Stimulated activated CD8-positive, alpha-beta memory T cell treated with anti-CD3 and anti-CD28 coated beads, Interleukin-7, amount 100 ng/mL, for 48 hours (primary cell): ENCODE measurements around the gene IQCN.

Source experiments
- DNase-seq, 2 donors: peaks; one replicate each; pipeline ENCODE4 v3.0.0-alpha.2; 2020; ENCODE audit warnings: low read depth in 1 of 2; ENCODE audit errors: extremely low read depth in 1 of 2

The IQCN gene

GRCh38 chr19:18274219-18274780, at the start of gene IQCN:
Gene IQCN, minus strand, starts transcription at chr19:18274452. Its CDS starts 4,974 bp downstream, at chr19:18269478.
- DNase-seq: no peak

GRCh38 chr19:18322759-18323460, 48.7 kb upstream of the IQCN start, which contains the start of gene LSM4:
Gene LSM4, minus strand, starts transcription at chr19:18323076. Its CDS starts 56 bp downstream, at chr19:18323020.
- peak; percentile 99 for DNase-seq

- DNase-seq: peak in 1 of 2 donors; percentile 41
Observed at GRCh38 chr19:18322318-18322758, 48.1 kb upstream of the IQCN start.

GRCh38 chr19:18321734-18322102, 47.5 kb upstream of the IQCN start:
- peak in 1 of 2 donors; percentile 34 for DNase-seq

- DNase-seq: no peak
Observed at GRCh38 chr19:18320865-18321733, 46.8 kb upstream of the IQCN start.

GRCh38 chr19:18319591-18320135, 45.4 kb upstream of the IQCN start:
- DNase-seq: no peak

GRCh38 chr19:18317961-18318800, 43.9 kb upstream of the IQCN start:
- DNase-seq: peak in 1 of 2 donors; percentile 34

GRCh38 chr19:18313398-18313797, 39.1 kb upstream of the IQCN start:
- DNase-seq: no peak

GRCh38 chr19:18312092-18312534, 37.9 kb upstream of the IQCN start:
- no peak for DNase-seq

GRCh38 chr19:18311502-18312091, 37.3 kb upstream of the IQCN start:
- DNase-seq: no peak

- no peak for DNase-seq
Observed at GRCh38 chr19:18310966-18311365, 36.7 kb upstream of the IQCN start.

- no peak for DNase-seq
Observed at GRCh38 chr19:18310118-18310909, 36.1 kb upstream of the IQCN start.

GRCh38 chr19:18309525-18310064, 35.3 kb upstream of the IQCN start:
- no peak for DNase-seq

- no peak for DNase-seq
Observed at GRCh38 chr19:18308948-18309325, 34.7 kb upstream of the IQCN start.

- no peak for DNase-seq
Observed at GRCh38 chr19:18308051-18308947, 34.0 kb upstream of the IQCN start.

- DNase-seq: no peak
Observed at GRCh38 chr19:18307271-18307681, 33.0 kb upstream of the IQCN start.

GRCh38 chr19:18306888-18307260, 32.6 kb upstream of the IQCN start:
- DNase-seq: no peak
